Adipose tissue (tissue), 3 donors: Measurements from ENCODE around the gene PAX8. TPM values are rescaled to one million over a fixed set of nuclear protein-coding genes. Genes with fewer than 3 reads are reported as not detected.

ENCODE experiments used
- H3K27ac ChIP-seq: one replicate; pipeline ENCODE4 v1.5.1; 2013; ENCODE audit warnings: low read depth, low read length
- WGBS, 3 donors: extraction: QIAGEN DNeasy Blood & Tissue Kit; methylation state at CpG; one replicate each; pipeline ENCODE4 v1.1.7; 2013; 5-methylcytosine and 5-hydroxymethylcytosine counted together
- polyA plus RNA-seq, 3 donors: library from polyadenylated mRNA; stranded (reverse); fragments of 200-250 nt; gene quantifications; one replicate each; pipeline ENCODE4 v1.2.3, GENCODE V29; 2013
- donor health status: healthy with polysubstance abuse.
- donor health status: Bipolar disorder and iron deficiency.
- donor health status: healthy.

Gene PAX8
- polyA plus RNA-seq, 3 donors: 0.07 to 19.0 (median 0.22) TPM

DNA sequence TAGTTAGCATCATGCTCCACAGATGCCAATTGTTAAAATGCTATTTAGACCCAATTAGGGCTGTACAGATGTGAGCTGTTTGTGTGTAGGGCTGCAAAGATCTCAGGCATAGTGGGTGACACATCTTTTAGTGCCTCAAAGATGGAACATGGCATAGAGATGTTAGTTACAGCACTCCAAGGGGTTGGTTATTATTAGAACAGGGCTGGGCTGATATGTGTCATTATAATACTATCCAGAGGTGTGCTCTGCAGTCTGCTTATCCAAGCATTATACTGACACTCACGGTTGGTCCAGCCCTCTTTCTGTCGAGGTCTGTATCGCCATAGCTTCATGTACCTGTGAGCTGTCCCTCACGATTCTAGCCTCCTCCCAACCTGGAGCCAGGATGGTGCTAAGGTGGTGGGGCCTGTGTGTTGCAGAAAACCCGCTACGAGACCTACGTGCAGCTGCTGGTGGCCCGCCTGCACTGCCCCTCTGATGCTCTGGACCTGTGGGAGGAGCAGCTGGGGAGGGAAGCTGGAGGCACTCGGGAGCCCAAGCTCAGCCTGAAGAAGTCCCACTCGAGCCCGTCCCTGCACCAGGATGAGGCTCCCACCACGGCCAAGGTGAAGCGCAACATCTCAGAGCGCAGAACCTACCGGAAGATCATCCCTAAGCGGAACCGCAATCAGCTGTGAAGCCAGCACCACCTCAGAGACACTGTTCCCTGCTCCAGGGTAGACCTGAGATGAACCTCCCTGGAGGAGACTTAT, 77.8 kb downstream of the PAX8 start:
- no peak overlapping the region for H3K27ac ChIP-seq
- WGBS, 3 donors: 86 to 92% (median 91%) methylated on average over 17 of the region's 17 CpGs

DNA sequence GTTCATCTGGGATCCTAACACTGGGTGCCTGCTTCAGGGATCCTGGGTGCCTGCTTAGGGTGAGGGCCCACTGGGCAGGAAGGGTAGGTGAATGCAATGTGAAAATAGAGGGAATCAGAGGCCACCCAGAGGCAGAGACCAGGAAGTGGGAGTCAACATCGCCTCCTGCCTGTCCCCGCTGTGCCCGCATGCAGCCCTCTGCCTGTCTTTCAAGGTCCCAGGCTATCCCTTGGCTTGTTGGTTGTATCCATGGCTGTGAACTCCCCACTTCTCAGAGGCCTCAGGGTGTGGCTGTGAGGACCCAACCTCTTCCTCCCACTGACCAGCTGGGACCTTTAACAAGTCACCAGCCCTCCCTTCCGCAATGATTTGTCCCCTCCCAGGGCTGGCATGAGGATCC, 78.5 kb downstream of the PAX8 start:
- WGBS, 3 donors: 84 to 96% (median 95%) methylated on average over 4 of the region's 4 CpGs
- no peak overlapping the region for H3K27ac ChIP-seq

DNA sequence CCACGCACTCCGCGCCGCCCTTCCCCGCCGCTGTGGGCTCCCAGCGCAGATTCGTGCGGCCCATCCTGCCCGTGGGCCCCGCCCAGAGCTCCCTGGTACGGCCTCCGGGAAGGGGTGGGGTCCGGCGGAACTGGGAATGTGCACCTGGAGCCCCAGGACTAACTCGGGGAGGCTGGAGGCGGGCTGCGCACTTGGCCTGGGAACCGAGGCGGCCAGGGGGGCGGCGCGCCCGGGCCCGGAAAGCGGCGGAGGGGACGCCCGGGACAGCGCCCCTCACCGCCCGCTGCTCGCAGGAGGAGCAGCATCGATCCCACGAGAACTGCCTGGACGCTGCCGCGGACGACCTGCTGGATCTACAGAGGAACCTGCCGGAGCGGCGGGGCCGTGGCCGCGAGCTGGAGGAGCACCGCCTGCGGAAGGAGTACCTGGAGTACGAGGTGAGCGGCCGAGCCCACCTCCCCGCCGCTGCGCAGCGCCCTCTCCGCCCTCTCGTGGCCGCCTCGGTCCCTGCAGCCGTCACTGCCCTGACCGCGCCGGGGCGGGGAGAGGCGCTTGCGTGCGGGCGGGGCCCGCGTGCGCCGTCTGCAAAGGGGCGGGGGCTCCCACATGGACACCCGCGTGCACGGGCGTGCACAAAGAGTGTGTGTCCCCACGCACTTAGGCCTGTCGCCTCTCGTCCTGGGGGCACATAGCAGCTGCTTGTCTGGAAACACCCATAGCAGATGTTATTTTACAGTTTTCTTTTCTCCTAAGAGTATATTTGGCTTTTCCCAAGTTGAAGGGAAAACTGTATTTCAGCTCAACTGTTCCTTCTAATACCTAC, 79.7 kb downstream of the PAX8 start:
- H3K27ac ChIP-seq: no peak overlapping the region
- WGBS, 3 donors: 3 to 4% (median 4%) methylated on average over 61 to 79 of the region's 79 CpGs

DNA sequence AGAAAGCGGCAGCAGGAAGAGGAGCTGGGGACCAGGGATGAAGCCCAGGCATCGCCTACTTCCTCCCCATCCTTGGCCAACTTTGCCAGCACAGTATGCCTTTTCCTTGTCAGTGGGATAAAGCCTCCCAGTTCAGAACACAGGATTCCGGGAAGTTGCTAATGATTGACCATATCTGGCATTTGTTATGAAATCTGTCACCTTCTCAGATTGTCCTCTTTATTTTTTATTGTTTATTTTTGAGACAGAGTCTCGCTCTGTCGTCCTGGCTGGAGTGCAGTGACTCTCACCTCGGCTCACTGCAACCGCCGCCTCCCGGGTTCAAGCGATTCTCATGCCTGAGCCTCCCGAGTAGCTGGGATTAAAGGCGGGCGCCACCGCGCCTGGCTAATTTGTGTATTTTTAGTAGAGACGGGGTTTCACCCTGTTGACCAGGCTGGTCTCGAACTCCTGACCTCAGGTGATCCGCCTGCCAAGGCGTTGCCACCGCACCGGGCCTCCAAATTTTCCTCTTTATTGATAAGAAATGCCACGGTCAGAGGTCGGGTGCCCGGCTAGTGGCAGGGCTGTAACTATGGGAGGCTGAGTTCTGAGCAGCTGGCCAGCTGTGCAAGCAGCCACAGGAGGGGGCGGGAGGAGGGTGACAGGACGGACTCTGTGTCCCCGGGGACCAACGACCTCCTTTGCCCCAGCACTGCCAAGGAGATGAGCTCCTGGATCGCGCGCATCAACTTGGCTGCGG, 80.5 kb downstream of the PAX8 start:
- WGBS, 3 donors: 40 to 67% (median 62%) methylated on average over 32 of the region's 32 CpGs

DNA sequence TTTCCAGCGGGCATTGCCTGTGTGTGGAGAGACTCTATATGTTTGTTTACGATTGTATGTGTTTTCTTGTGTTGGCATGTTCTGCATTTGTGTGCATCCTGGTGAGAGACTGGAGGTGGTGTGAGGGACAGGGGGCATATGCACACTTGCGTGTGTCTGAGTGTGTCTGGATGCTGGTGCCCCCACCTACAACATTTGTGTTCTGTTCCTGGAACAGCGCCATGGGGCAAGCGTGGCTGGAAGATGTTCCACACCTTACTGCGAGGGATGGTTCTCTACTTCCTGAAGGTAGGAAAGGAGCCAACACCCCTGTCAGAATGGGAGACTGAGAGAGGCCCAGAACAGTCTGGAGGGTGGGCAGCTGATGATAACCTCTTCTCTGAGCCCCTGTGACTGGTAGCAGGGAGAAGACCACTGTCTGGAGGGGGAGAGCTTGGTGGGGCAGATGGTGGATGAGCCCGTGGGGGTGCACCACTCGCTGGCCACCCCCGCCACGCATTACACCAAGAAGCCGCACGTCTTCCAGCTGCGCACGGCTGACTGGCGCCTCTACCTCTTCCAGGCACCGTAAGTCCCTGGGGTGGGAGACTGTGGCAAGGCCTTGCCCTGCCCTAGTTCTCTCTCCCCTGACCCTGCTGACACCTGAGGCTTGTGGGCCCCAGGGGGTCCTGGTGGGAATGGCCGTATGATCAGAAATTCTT, 81.2 kb downstream of the PAX8 start:
- 86 to 95% (median 94%) methylated on average over 17 of the region's 17 CpGs for WGBS, 3 donors
- no peak overlapping the region for H3K27ac ChIP-seq

More for the DNA sequence above, 80.5 kb downstream of the PAX8 start:
- H3K27ac ChIP-seq: no peak overlapping the region

DNA sequence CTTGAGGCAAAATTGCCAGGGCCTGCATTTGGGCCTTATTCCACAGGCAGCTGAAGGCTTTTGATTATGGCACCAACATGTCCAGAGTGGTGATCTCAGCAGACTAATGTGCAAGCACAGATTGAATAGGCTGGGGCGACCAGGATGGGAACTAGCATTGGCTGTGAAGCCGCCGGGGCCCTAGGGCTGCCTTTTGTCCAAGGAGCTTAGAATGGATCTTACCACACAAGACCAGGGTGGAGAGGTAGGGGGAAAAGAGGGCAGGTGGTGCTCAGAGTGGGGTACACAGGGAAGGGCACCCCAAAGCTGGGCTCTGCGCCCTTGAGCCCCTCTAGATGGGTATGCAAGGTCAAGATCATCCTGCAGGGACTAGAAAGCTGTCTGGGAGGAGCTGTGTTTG, 81.9 kb downstream of the PAX8 start:
- H3K27ac ChIP-seq: no peak overlapping the region
- WGBS, 3 donors: 94 to 97% (median 95%) methylated on average over 4 of the region's 4 CpGs

DNA sequence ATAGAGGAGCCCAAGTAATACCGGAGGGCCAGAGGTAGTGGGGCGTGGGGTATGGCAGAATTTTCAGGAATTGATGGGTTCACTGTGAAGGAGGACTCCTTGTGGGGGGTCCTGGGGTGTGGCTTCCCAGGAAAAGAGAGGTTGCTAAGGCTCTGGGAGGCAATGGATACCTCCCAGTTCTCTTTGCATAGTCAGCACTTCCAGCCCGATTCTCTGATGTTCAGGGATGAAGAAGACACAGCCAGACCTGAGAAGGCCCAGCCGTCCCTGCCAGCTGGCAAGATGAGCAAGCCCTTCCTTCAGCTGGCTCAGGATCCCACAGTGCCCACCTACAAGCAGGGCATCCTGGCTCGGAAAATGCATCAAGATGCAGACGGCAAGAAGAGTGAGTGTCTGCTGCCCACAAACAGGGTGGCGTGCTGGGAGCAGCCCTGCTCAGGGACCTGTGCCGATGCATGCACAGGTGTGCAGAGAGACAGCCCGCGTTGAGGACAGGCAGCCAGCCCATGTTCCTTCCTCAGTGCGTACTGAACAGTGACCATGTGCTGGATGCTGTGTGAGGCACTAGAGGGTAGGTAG, 82.7 kb downstream of the PAX8 start:
- H3K27ac ChIP-seq: no peak overlapping the region
- WGBS, 3 donors: 87 to 96% (median 94%) methylated on average over 11 of the region's 11 CpGs

DNA sequence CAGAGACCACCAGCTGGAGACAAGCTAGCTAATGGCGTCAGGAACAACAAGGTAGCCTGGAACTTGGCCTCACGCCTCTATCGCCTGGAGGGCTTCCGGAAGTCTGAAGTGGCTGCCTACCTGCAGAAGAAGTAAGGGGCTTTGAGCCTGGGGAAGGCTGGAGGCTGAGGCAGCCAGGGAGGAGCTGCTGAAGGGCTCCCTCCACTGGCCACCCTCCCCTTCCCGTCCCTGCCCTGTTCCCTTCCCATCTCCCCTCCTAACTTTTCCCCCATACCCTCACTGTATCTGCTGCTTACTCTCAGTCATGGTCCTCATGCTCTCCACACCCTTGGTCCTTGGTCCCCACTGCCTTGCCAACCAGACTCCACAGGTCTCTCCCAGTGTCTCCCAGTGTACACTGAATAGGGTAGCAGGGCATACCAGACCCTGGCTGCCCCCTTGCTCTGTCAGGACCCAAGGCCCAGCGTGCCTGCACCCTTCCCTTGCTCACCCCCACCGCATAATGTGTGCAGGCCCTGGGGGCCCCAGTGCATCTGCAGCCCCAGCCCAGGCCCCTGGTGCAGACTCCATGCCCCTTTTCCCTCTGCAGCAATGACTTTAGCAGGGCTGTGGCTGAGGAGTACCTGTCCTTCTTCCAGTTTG, 86.1 kb downstream of the PAX8 start:
- no peak overlapping the region for H3K27ac ChIP-seq
- WGBS, 3 donors: 87 to 92% (median 89%) methylated on average over 7 of the region's 7 CpGs

DNA sequence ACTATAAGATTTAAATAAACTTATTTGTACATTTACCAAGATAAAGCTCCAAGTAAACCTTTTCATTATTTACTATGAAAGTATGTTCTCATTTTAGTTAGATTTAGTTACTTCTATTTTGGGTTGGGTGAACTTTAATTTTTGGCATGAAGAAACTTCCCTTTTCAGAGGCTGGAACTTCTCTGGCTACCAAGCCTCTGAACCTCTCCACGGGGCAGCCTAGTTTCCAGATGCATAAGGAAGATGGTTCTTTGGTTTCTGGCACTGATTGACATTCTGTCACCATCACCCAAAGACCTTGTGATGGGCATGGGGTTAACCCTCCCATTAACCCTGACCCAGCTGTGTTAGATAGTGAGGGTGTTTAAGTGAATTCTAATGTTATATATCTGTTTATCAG, 87.8 kb downstream of the PAX8 start:
- no peak overlapping the region for H3K27ac ChIP-seq
- WGBS, 3 donors: 38 to 83% (median 40%) methylated on average over 1 of the region's 1 CpG

DNA sequence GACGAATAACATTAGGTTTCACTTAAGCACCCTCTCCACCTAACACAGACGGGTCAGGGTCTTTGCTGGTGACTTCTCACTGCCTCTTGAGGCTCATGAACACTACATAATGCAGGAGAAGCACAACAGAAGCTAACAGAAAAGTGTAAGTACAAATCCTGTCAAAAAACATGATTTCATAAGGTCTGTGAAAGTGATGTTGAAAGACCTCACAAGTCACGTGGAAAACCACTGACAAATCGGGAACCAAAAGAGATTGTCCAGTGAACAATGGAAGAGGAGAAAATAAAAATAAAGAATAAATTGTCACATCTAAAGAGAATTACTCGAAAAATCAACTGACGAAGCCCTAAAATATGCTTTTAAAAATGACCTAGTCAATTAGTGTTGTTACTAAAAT, 91.0 kb downstream of the PAX8 start:
- WGBS, 3 donors: 61 to 90% (median 64%) methylated on average over 6 of the region's 6 CpGs
- no peak overlapping the region for H3K27ac ChIP-seq

DNA sequence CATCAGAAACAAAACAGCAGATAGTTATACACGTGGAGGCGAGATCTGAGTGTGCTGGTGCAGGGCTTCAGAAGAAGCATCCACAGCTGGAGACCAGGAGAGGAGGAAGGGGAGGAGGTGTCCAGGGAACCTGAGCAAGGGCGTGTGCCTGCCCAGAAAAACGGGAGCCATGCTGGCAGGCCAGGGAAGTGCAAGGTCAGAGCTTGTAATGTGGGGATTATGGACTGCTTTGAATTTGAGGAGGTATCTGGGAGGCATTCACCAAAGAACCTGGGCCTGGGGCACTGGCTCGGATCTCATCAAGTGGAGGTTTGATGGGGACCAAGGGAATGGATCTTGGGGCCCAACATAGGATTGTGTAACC, 92.3 kb downstream of the PAX8 start:
- WGBS, 3 donors: 79 to 86% (median 82%) methylated on average over 5 of the region's 5 CpGs
- no peak overlapping the region for H3K27ac ChIP-seq

DNA sequence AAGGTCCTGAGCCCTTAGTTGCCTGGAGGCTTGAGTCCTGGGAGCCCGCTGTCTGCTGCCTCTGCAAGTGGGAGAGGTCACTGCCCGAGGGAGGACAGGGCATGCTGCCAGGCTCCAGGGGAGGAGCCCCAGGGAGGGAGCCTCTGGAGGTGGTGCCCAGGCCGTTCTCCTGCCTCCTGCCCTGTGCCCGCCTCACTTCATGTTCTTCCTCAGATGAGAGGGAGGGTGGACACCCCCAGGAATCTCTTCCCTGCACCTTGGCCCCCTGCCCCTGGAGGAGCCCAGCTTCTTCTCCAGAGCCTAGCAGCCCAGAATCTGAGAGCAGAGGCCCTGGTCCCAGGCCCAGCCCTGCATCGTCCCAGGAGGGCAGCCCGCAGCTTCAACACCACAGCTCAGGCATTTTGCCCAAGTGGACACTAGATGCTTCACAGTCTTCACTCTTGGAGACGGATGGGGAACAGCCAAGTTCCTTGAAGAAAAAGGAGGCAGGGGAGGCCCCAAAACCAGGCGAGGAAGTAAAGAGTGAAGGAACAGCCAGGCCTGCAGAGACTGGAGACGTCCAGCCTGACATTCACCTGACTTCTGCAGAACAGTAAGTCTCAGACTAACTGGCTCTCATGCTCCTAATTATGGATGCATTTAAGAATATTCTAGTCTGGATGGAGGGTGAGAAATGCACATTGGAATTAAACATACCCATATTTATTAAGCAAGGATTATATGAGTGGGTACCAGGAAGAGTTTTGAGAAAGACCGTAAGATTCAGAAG, 92.9 kb downstream of the PAX8 start:
- WGBS, 3 donors: 58 to 65% (median 62%) methylated on average over 10 of the region's 10 CpGs
- H3K27ac ChIP-seq: no peak overlapping the region

DNA sequence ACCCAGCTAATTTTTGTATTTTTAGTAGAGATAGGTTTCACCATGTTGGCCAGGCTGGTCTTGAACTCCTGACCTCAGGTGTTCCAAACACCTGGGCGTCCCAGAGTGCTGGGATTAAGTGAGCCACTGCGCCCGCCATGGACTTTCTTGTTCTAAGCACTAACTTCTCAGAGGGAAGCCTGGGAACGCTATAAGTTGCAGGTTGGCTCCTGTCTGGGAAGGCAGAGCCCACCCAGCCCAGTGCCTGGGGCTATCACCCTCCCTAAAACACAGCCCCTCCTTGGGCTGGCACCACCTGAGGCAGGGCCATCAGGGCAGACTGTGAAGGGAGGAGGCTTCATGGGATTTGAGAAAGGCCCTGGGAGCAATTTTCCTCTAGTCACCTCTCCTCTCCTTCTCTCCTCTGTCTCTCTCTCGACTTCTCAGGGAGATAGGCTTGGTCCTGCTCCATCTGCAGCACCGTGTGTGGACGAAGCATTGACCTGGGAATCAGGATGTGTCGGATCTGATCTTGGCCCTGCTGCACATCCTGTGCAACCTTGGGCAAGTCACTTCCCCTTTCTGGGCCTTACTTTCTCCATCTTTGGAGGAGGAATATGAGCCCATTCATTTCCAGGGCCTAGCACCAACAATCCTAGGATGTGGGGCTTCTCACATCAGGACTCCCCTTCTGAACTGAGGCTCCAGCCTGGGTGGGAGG, 94.0 kb downstream of the PAX8 start:
- 79 to 90% (median 80%) methylated on average over 8 of the region's 8 CpGs for WGBS, 3 donors

DNA sequence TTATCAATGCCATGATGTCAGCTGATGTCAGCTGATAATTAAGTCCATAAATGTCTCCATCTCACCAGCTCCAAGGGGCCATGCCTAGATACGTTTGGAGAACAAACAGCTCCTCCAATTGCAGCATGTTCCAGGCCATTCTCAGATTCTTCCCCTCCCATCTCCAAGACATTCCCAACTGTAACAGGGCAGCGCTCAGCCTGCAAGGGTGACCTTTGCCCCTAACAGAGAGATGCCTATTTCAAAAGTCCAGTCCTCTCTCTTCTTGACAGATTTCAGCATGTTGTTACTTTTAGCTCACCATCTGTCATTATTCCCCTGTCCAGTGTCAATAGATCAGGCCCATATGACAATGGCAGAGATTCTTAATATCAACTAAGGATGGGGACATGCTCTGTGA, 95.0 kb downstream of the PAX8 start:
- 76 to 85% (median 85%) methylated on average over 2 of the region's 2 CpGs for WGBS, 3 donors
- H3K27ac ChIP-seq: no peak overlapping the region

More for the DNA sequence above, 94.0 kb downstream of the PAX8 start:
- H3K27ac ChIP-seq: no peak overlapping the region

DNA sequence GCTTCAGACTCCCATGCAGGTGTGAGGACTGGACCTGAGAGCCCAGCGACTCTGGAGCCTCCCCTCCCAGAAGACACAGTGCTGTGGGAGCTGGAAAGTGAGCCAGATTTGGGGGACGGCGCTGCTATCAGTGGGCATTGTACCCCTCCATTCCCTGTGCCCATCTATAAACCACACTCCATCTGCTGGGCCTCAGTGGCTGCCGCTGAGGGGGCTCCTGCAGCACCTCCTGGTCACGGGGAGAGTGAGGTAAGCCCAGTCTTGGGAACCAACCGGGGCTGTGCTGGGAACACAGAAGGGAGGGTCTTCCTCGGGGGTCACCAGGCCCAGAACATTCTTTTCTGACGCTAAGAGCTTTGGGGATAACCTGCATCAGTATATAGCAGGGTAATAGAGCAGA, 95.5 kb downstream of the PAX8 start:
- no peak overlapping the region for H3K27ac ChIP-seq
- WGBS, 3 donors: 91 to 95% (median 95%) methylated on average over 8 of the region's 8 CpGs

DNA sequence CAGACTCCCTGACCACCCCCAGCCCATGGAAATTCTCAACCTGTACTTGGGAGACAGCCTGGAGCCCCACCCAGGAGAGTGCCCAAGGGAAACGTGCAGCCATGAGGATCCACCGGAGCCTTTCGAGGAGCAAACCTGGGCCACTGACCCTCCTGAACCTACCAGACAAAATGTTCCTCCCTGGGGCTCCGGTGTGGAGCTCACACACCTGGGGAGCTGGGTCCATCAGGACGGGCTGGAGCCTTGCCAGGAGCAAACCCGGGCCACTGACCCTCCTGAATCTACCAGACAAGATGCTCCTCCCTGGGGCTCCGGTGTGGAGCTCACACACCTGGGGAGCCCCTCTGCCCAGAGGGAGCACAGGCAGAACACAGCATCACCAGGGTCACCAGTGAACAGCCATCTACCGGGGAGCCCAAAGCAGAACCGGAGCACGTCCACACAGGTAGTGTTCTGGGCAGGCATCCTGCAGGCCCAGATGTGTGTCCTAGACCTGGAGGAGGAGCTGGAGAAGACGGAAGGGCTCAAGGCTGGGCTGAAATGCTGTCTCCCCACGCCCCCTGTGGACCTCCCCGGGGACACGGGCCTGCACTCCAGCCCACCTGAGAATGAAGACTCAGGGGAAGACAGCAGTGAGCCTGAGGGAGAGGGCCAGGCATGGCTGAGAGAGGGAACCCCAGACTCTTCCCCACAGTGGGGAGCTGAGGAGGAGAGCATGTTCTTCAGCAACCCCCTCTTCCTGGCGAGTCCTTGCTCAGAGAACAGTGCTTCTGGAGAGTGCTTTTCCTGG, 96.1 kb downstream of the PAX8 start:
- 92 to 96% (median 94%) methylated on average over 15 of the region's 15 CpGs for WGBS, 3 donors
- no peak overlapping the region for H3K27ac ChIP-seq
